GM19452 (cell line): ENCODE data around the gene PIBF1.
"Not testable (repeated sequence)": the region's sequence is repeated elsewhere in the genome, so short reads cannot be mapped to it uniquely, and the experiment has no call there.

Experiments used
- ATAC-seq: cut with Tn5 transposase; IDR thresholded peaks from one replicate; pipeline ENCODE4 v1.9.1; 2021; ENCODE audit not compliant: unreplicated experiment

The PIBF1 gene

GRCh38 chr13:72820898-72821279 lies 39.0 kb downstream of the PIBF1 start:
- no peak for ATAC-seq

GRCh38 chr13:72823081-72823480 lies 41.1 kb downstream of the PIBF1 start:
- no peak for ATAC-seq

- no peak for ATAC-seq
Observed at GRCh38 chr13:72823724-72824123, 41.8 kb downstream of the PIBF1 start.

GRCh38 chr13:72834601-72835000 lies 52.7 kb downstream of the PIBF1 start:
- ATAC-seq: no peak

GRCh38 chr13:72839831-72840426 lies 58.0 kb downstream of the PIBF1 start:
- peak; percentile 92 for ATAC-seq

GRCh38 chr13:72842991-72843390 lies 61.1 kb downstream of the PIBF1 start:
- no peak for ATAC-seq

GRCh38 chr13:72845148-72845547 lies 63.2 kb downstream of the PIBF1 start:
- ATAC-seq: not testable (repeated sequence)

- no peak for ATAC-seq
Observed at GRCh38 chr13:72849571-72849970, 67.6 kb downstream of the PIBF1 start.

GRCh38 chr13:72850959-72851677 lies 69.2 kb downstream of the PIBF1 start:
- ATAC-seq: no peak

- no peak for ATAC-seq
Observed at GRCh38 chr13:72851678-72852014, 69.7 kb downstream of the PIBF1 start.

GRCh38 chr13:72852207-72852606 lies 70.3 kb downstream of the PIBF1 start:
- ATAC-seq: no peak

GRCh38 chr13:72853000-72853399 lies 71.1 kb downstream of the PIBF1 start:
- ATAC-seq: no peak

GRCh38 chr13:72864142-72865011 lies 82.4 kb downstream of the PIBF1 start:
- peak; percentile 89 for ATAC-seq

- ATAC-seq: no peak
Observed at GRCh38 chr13:72868229-72868628, 86.3 kb downstream of the PIBF1 start.

GRCh38 chr13:72875233-72875632 lies 93.3 kb downstream of the PIBF1 start:
- no peak for ATAC-seq

GRCh38 chr13:72884101-72884500 lies 102.2 kb downstream of the PIBF1 start:
- ATAC-seq: no peak

GRCh38 chr13:72886272-72887067 lies 104.5 kb downstream of the PIBF1 start:
- ATAC-seq: no peak

- no peak for ATAC-seq
Observed at GRCh38 chr13:72889495-72889894, 107.6 kb downstream of the PIBF1 start.

GRCh38 chr13:72890546-72890945 lies 108.6 kb downstream of the PIBF1 start:
- ATAC-seq: no peak

GRCh38 chr13:72891423-72891822 lies 109.5 kb downstream of the PIBF1 start:
- no peak for ATAC-seq

GRCh38 chr13:72896869-72897268 lies 114.9 kb downstream of the PIBF1 start:
- ATAC-seq: no peak
